Measurements from ENCODE around the gene USH2A.

USH2A gene

DNA sequence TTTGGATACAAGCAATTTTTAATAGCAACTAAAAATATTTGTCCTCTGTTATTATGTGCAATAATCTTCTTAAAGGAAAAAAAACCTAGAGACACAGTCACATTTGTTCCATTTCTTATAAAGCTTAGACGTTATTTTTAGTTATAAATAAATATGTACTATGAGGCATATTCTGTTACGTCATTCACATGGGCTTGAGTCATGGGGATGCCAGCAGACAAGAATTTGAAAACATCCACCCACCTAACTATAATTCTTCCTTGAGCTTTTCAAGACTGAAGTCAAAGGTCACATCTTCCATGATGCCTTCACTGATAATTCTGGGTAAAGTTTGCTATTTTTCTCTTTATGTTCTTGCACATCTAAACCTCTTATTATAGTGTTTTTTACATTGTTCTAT is 587.3 kb downstream of the USH2A start:
- no peak for DNase-seq

DNA sequence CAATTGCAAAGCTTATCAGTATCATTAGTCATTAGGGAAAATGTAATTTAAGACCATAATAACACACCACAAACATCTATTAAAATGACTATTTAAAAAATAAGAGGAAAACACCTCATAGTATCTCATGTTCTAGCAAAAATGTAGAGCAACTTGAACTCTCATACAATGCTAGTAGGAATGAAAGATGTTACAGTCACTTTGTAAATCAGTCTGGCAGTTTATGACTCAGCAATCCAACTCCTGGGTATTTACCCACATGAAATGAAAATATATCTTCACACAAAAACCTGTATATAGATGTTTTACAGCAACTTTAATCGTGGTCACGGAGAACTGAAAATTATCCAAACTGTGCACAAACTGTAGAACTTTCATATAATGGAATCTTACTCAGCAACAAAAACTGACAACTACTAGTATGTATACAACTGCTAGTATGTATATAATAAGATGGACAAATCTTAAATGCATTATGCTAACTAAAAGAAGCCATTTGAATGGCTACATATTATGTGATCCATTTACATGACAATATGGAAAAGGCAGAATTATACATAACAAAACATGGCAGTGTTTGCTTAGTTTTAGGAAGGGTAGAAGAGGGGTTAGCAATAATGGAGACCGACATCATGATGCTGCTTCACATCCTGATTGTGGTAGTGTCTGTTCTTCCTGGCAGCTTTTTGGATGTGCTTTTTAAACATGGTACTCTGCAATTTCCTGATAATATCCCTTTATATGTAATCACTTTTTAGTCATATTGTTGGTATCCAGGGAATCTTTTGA is 589.1 kb downstream of the USH2A start:
- no peak for DNase-seq

DNA sequence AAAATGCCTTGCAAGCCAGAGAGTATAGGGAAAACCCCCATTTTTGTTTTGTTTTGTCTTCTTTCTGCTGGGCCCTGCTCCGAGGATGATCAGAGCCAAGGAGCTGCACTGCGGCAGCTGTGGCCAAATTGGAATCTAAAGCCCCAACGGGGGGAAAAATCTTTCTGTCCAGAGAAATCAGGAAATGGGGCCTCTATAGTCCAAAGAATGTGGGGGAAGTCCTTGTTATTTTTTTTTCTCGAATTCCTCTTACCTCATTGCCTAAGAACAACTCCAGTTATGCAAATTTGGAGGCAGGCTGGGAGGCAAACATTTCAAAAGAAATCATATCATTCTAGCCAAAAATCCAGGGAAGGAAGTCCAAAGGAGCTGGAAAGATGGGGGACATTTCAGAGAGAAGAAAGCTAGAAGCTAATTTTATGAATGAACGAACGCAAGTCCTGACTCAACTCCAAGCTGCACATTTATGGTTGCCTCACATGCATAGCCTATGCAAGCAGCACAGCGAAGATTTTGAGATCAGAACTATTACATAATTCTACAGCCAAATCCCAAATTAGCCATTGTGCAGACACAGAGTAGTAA is 592.9 kb downstream of the USH2A start:
- DNase-seq: no peak

DNA sequence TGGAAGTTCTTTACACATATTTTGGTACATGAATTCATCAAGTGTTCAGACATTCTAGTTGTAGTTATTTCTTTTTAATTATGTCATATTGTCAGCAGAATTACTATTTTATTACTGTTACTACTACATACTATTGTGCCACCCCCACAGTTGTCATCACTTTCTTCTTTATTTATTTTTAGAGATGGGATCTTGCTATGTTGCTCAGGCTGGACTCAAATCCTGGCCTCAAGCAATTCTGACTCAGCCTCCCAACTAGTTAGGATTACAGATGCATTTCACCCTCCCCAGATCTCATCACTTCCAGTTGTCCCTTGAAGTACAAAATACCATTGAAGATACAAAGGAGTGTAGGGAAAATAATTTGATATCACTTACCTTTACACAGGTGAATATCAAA is 598.2 kb downstream of the USH2A start:
- DNase-seq: no peak

DNA sequence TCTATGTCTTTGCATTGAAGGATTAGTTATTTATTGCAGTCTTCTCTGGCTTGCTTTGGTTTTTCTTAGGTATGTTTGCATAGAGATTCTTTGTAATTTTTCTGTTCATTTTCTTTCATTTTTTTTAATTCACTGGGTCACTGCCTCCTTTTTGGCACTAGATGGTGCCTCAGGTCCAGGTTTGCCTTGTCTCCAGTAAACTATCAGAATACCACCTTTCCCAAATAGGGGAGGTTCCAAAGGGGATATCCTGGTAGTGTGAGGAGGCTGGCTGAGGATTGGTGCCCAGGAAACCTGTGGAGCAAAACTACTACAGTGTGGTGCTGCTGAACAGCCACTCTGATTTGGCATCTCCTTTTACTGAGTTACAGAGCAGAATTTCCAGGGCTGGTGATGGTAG is 599.0 kb downstream of the USH2A start:
- DNase-seq: no peak

DNA sequence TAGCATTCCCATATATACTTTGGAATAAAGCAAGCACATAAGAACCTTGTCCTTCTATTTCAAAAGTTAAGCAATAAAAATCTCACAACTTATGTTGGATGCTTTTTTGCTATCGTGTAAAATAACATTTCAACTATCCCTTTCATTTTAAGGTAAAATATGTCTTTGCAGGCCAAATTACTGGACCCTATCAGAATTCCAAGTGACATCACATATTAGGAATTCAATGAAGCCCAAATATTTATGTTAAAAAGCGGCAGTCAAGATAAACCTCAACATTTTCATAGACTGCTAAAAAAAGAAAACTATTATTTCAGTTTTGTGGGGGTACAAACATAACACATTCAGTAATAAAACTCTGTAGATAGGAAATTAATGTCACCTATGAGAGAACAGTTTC is 604.1 kb downstream of the USH2A start:
- no peak for DNase-seq

DNA sequence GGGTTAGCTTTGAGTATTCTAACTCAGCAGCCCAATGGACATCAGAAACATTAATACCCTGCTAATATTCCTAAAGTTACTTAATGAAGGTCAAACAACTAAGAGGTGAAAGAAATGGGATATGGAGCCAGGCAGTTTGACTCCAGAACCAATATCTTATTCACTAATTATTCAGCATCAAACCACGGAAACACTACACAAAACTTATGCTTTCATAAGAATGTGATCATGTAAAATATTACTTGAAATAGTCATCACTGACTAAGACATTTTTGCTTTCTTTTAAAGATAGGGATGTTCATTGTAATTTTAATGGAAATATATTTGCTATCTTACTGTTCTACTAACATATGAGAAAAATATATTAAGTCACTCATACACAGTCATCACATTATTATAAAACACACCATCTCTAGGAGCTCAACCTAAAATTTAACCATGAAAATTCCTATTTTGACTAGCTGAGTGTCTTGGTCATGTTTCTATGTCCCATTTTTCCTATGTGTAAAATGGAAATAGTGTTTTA is 615.3 kb downstream of the USH2A start:
- no peak for DNase-seq

DNA sequence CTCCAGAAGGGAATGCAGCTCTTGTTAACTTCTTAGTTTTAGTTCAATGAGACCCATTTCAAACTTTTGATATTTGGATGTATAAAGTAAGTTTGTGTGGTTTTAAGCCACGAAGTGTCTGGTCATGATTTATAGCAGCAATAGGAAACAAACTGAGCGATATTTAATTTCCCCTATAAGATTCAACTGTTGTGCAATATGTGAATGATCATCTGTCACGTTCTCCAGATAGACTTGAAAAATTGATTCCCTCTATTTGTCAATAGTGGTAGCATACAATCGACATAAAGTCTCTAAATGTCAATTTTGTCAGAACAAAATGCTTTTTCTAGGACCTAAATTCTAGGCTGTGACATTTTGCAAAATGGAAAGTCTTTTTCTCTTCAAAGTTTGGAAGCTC is 616.0 kb downstream of the USH2A start:
- DNase-seq: no peak

DNA sequence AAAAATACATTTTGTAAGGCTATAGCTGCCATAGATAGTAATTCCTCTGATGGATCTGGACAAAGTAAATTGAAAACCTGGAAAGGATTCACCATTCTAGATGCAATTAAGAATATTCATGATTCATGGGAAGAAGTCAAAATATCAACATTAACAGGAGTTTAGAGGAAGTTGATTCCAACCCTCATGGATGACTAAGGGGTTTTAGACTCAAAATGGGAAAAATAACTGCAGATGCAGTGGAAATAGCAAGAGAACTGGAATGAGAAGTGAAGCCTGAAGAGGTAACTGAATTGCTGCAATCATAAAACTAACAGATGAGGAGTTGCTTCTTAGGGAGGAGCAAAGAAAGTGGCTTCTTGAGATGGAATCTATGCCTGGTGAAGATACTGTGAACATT is 625.4 kb downstream of the USH2A start:
- DNase-seq: no peak

DNA sequence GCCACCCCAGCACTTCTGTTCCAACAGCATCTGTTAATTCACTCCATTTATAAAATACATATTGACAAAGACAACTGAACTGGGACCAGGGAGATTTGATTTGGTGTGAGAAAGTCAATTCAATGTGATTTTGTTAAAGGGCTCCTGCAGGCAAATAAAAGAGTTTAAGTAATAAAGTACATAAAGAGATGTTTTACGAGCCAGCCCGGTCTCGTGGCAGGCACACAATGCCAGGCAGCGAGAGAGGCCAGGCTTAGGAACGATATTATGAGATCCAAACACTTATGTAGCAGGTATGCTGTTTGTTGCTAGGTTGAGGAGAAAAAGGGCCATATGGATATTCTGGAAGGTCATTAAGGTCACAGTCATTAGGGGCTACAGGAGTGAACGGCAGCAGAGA is 629.1 kb downstream of the USH2A start:
- DNase-seq: no peak

DNA sequence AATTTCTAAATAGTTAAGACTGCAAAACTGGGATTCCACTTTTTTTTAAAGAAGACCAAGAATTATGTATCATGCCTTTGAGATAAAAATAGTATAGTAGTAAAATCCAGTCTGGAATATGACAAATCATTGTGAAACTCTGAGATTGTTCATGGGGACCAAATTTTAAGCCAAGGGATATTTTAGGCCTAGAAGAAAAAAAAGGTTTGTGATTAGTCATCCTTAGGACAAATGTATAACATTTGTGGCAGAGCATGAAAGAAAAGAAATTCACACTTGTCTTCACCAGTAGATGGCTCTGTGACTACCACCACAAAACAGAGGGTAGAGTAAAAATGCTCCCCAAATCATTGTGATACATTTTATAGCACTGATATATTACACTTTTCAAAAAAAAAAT is 630.1 kb downstream of the USH2A start:
- DNase-seq: no peak

DNA sequence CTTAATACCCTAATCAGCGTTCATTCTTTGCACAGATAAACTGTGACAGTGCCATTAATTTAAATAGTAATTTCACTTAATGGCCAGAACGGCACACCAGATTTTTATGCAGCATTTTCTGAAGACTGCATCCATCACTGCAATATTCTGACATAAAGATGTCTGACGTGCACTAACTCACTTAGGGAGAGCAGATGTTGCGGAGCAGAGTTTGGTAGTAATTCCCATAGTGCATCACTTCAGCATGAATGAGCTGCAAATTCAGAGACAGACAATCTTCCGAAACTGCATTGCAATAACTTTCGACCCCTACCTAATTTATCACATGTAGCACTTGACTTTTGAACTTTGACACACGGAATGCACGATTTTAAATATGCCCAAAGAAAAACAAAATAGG is 630.8 kb downstream of the USH2A start:
- DNase-seq: no peak

DNA sequence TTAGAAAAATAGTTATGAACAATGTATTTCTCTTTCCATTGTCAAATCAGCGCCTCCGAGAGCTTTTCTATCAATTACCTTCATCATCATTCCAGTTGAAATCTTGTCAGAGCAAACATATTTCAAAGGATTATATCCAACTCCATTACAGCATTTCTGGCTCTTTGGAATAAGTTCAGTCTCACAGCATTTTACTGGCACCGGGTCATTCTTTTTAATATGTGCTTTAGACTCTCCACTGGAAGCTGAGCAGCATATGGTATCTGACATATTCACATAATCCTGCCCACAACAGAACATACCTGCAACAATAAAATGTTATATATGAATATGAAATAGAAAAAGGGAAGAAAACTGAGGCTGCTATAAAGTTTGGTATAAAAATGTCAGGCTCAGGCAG is 633.3 kb downstream of the USH2A start:
- no peak for DNase-seq

DNA sequence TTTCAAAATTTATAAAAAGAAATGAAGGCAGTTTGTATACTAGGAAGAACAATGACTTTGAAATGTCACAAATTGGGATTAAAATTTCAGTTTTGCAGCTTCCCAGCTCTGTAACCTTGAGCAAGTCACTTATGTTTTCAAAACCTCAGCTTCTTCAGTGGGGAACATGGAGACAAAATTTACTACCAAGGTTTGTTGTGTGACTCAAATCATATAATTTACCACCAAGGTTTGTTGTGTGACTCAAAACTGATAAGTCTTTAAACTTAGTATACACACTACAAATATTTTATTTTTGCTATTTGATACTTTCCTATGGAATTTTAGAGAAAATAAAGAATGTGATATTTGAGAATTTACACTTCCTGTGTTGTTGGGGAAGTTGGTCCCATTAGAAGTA is 636.3 kb downstream of the USH2A start:
- DNase-seq: no peak

DNA sequence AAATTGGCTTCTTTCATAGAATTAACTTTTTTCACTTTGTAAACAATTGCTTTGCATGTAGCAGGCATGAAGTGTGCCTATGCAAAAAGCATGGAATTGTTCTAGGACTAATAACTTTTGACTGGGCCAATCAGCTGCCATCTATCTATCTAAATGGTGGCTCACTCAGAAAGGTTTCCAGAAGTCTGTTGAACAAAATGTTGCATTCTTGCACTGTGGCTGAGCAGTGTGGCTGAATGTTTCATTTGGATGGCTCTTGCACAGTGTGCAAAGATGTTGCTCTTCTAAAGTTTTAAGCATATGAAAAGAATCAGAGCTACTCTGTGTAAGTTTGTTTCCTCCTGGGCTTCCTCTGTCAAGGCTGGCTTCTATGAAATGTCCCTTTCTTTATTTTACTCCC is 642.6 kb downstream of the USH2A start:
- DNase-seq: no peak

DNA sequence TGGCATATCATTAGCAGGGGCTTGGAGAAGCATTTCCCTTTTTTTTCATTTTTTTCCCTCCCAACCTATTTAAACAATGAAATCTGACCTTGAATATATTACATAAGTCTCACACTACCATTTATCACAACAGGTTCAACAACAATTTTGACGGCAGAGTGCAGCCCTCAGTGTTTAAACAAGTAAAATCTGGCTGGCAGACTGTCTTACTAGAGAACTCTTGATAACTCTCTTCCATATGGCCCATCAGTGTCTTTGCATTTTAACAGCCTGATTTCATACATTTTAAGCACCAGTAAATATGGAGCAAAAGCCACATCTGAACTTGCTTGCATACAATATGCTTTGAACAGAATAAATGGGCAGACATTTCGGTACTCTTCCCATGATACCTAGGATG is 643.1 kb downstream of the USH2A start:
- DNase-seq: no peak

DNA sequence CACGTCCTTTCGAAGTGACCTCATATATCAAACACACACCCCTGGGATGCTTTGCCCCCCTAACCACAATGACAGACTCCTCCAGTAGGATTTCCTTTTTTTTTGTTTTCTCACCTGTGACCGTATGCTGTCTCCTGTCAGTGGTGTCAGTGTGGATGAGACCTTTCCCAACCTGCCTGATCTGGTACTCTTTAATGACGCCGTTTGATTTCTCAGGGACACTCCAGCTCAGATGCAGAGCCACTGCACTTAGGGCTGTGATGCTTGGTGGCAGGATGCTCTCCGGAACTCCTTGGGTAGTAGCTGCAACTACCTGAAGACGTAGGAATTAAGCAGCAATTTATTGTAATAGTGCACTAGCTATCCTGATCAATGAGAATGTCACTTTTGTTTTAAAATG is 643.5 kb downstream of the USH2A start:
- no peak for DNase-seq

DNA sequence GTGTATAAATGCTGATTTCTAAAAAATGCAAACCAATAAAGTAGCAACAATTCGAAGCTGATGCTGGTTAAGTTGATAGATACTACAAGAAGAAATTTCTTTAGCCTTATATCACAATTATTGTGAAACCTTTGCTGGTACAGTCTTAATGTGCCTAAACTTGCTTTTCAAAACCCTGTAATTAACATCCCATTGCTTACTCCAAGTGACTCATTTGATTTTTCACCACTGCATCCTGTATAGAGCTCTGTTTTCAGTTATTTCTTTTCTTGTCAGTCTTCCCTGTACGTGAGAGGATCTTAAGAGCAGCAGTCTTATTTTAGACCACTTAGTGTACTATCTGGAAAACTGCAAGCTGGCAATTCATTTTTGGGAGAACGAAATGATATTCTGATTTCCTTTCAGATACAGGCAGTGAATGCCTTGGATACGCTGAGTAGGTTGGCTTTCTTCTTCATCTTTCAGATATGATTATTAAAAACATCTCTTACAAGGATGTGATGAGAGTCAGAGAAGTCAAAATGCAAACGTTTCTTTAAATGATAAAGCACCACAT is 645.8 kb downstream of the USH2A start:
- DNase-seq: no peak

DNA sequence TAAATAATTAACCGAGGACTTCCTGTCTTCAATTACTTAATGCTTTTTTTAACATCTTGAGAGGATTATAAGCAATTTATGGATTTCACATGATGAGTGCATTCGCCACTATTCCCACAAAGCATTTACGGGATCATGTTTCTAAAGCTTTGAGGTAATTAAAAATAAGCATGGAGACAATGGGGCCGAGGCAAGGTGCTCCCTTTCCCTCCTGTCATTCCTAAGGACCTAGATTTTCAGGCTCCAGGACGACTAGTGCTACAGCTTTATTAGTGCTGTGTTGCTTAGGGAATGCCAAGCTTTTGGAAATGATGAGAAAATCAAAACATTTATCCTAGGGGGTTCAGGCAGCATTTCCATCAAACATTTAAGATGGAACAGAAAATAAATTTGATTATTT is 646.9 kb downstream of the USH2A start:
- DNase-seq: no peak

DNA sequence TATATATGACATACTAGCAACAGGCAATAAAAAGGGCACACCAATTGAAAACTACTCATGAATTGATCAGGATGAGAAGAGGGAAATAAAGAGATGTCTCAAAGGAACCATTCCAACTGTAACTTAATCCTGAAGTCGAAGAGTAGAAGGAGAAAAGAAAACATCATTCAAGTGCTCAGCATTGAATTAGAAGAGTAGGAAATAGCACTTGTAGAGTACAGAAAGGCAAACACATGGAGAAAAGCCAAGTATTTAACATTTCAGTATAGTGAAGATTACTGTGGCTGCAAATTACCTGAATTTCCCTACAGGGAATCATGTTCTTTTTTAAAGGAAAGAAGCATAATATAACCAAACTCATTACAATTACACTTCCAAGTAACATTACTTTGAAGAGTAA is 651.1 kb downstream of the USH2A start:
- no peak for DNase-seq

DNA sequence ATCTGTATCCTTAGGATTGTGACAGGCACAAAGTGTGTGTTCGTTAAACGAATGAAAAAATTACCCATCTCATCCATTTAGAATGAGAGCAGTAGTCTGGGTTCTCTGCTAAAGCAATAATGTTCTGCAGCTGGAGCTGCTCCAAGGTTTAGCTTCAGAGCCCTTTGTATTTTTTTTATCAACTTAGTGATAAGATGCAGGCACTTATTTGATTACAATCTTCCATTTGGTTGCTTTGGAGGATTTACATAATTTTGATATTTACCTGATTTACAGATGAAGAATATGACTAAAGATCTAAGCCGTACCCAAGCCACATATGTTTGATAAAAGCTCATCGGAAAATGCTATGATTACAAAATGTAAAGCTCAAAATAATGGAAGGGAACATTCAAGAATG is 654.9 kb downstream of the USH2A start:
- DNase-seq: no peak

DNA sequence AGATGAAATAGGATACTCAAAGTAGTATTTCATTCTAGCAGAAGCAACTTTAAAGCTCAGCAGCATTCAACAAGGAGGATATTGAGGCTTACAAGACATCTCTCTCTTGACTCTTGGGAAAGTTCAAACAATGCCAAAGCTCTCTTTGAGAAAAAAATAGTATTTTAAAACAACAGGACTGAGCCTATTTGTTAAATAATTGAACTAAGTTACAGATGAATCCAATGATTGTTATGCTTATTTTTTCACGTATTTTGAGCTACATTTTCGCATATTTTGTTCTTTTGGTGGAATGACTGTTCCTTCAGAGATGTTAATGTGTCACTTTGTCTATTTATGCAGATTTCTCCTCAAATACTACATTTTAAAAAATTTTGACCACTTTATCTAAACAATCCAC is 655.5 kb downstream of the USH2A start:
- no peak for DNase-seq

DNA sequence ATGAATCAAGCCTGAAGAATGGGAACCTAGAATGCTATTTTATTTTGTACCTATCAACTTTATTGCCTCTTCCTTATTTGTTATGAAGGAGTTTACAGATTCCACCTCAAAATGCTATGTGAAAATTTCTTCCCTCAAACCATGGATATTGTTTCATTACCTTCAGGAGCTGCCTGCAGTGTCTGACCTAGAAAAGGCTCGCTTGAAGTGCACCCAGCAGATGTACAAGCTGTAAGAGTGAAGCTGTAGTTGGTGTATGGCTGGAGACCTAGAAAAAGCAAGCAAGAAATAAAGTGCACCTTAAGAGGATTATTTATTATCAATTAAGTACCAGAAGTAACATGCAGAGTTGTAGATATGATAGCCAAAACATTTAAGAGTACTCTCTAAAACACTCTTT is 656.7 kb downstream of the USH2A start:
- DNase-seq: no peak

DNA sequence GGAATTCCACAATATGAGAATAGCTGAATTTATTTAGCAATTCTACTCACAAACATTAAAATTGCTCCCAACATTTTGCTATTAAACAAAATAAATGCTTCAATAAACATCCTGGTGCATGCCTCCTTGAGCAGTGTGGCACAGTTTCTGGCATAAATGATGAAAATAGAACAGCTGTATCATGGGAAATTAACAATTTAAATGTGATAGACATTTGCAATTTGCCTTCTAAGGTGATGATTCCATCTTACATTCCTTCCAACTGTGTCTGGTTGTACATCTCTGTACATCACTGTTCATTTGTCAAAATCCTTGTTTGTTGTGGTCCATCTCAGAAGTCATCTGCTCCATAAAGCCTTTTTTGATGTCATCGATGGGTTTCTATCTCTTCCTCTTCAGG is 657.4 kb downstream of the USH2A start:
- no peak for DNase-seq

DNA sequence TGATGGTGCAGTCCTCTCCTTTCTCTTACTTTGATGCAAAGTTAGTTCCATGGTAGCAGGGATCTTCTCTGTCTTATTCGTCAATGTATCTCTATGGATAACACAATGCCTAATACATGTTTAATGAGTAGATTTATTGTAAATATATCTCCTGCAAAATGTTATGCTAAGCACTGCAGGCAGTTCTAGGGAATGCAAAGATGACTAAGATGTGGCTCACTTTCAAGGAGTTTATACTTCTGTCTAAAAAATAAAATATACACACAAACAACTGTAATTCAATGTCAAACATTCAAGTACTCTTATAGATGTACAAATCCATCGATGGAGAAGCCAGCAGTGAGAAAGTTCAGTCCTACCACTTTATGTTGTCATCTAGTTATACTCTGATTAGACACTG is 661.8 kb downstream of the USH2A start:
- no peak for DNase-seq

Measured in stimulated activated CD8-positive, alpha-beta memory T cell treated with anti-CD3 and anti-CD28 coated beads, Interleukin-4, amount 100 ng/mL, for 48 hours (primary cell).